IPS DF 6.9 (cell line): ENCODE data around the gene S1PR3.

Experiments
- DNase-seq: peaks from one replicate; pipeline ENCODE4 v3.0.0-alpha.2; 2013; ENCODE audit warnings: low read depth, low spot score
- H3K27ac ChIP-seq: one replicate; pipeline ENCODE4 v1.5.1; 2013; ENCODE audit warnings: low read length, control low read depth
- H3K27me3 ChIP-seq: 2 replicates; pipeline ENCODE4 v1.6.1; 2013; ENCODE audit warnings: mild to moderate bottlenecking, low read length; ENCODE audit not compliant: control insufficient read depth, insufficient read depth
- H3K36me3 ChIP-seq: 2 replicates; pipeline ENCODE4 v1.6.1; 2013; ENCODE audit warnings: low read length; ENCODE audit not compliant: control insufficient read depth, insufficient read depth
- H3K4me1 ChIP-seq: 2 replicates; pipeline ENCODE4 v1.6.1; 2013; ENCODE audit warnings: low read length; ENCODE audit not compliant: control insufficient read depth, insufficient read depth
- H3K4me3 ChIP-seq: 2 replicates; pipeline ENCODE4 v1.5.1; 2013; ENCODE audit warnings: mild to moderate bottlenecking, low read length
- H3K9me3 ChIP-seq: 2 replicates; pipeline ENCODE4 v1.6.1; 2013; ENCODE audit warnings: low read length, inconsistent platforms; ENCODE audit not compliant: control insufficient read depth, insufficient read depth
- WGBS: extraction: QIAGEN DNeasy Blood & Tissue Kit; methylation state at CpG from one replicate; pipeline ENCODE4 v1.1.7; 2013; ENCODE audit warnings: mixed read lengths, missing lambda C conversion rate; ENCODE audit not compliant: insufficient read length, insufficient coverage; 5-methylcytosine and 5-hydroxymethylcytosine counted together

S1PR3 gene

DNA sequence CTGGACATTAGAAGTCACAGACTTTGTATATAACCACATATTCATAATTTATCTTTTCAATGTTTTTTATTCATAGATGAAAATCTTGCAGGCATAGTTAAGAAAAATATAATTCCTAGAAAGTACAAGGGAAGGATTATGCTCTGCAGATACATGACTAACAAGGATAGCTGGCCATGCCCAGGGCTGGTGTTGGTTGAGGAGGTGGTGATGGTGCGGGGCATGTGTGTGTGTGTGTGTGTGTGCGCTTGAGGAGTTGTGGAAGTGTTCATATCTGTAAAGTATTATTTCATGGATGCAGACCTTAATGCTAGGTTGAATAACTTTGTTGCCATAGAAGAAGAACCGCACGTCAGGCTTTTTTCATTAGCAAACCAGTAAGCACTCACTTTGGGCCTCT is 1.3 kb downstream of the S1PR3 start:
- Histone ChIP-seq H3K27ac (no peak overlapping the region), H3K36me3 (no peaks in the 10 kb centered on the region), H3K27me3 (no peaks in the 10 kb centered on the region), H3K9me3 (no peaks in the 10 kb centered on the region), H3K4me1 (peaks cover 2% of the 10 kb centered on the region; the same call in 1 of the 2 replicates), H3K4me3 (no peak overlapping the region)
- no CpG with 5 or more reads among the region's 4 CpGs for WGBS
- DNase-seq, result no peak

DNA sequence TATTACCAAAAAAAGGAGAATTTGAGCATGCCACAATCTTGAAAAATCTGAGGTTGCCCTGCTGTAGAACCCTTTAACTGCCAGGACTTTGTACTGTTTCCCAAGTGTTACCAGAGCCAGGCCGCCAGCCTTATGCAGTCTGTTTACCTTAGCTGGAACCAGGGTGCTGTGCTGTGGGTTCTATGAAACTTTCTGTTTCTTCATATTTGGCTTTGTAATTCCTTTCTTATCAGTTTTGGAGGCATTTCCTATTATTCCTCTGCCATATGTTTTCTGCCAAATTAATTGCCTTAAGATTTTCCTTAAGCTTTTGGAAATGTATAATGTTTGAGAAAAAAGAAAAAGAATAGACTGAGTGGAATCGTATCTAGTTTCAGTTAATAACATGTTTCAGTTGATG is 2.1 kb downstream of the S1PR3 start:
- WGBS, result 100% methylated on average over 1 of the region's 2 CpGs
- H3K9me3 ChIP-seq, result no peaks in the 10 kb centered on the region
- H3K36me3 ChIP-seq, result no peaks in the 10 kb centered on the region
- H3K27me3 ChIP-seq, result no peaks in the 10 kb centered on the region
- H3K4me1 ChIP-seq, result peaks cover 2% of the 10 kb centered on the region; the same call in 1 of the 2 replicates
- no peak overlapping the region for H3K4me3 ChIP-seq
- no peak overlapping the region for H3K27ac ChIP-seq
- no peak for DNase-seq

GRCh38 chr9:88993871-88994460 is 2.7 kb downstream of the S1PR3 start:
- DNase-seq, result no peak
- Histone ChIP-seq H3K36me3 (no peaks in the 10 kb centered on the region), H3K27ac (no peak overlapping the region), H3K4me3 (no peak overlapping the region), H3K27me3 (no peaks in the 10 kb centered on the region), H3K9me3 (no peaks in the 10 kb centered on the region), H3K4me1 (peaks cover 2% of the 10 kb centered on the region; the same call in 1 of the 2 replicates)
- no CpG with 5 or more reads among the region's 14 CpGs for WGBS

GRCh38 chr9:88994469-88995199 is 3.4 kb downstream of the S1PR3 start:
- Histone ChIP-seq H3K9me3 (no peaks in the 10 kb centered on the region), H3K4me3 (no peak overlapping the region), H3K27ac (no peak overlapping the region), H3K4me1 (no peaks in the 10 kb centered on the region; the same call in 1 of the 2 replicates), H3K27me3 (no peaks in the 10 kb centered on the region), H3K36me3 (no peaks in the 10 kb centered on the region)
- no peak for DNase-seq
- no CpG with 5 or more reads among the region's 9 CpGs for WGBS

GRCh38 chr9:88995200-88995577 is 3.9 kb downstream of the S1PR3 start:
- Histone ChIP-seq H3K27ac (no peak overlapping the region), H3K27me3 (no peaks in the 10 kb centered on the region), H3K4me1 (no peaks in the 10 kb centered on the region), H3K9me3 (no peaks in the 10 kb centered on the region), H3K36me3 (no peaks in the 10 kb centered on the region), H3K4me3 (no peak overlapping the region)
- WGBS, result no CpG with 5 or more reads among the region's 6 CpGs
- DNase-seq, result no peak

- no peak overlapping the region for H3K4me3 ChIP-seq
- no peak overlapping the region for H3K27ac ChIP-seq
- H3K27me3 ChIP-seq, result no peaks in the 10 kb centered on the region
- H3K36me3 ChIP-seq, result no peaks in the 10 kb centered on the region
- no peaks in the 10 kb centered on the region for H3K9me3 ChIP-seq
- no CpG with 5 or more reads among the region's 6 CpGs for WGBS
- no peaks in the 10 kb centered on the region for H3K4me1 ChIP-seq
- no peak for DNase-seq
Measured at GRCh38 chr9:88995627-88996026, 4.4 kb downstream of the S1PR3 start.

DNA sequence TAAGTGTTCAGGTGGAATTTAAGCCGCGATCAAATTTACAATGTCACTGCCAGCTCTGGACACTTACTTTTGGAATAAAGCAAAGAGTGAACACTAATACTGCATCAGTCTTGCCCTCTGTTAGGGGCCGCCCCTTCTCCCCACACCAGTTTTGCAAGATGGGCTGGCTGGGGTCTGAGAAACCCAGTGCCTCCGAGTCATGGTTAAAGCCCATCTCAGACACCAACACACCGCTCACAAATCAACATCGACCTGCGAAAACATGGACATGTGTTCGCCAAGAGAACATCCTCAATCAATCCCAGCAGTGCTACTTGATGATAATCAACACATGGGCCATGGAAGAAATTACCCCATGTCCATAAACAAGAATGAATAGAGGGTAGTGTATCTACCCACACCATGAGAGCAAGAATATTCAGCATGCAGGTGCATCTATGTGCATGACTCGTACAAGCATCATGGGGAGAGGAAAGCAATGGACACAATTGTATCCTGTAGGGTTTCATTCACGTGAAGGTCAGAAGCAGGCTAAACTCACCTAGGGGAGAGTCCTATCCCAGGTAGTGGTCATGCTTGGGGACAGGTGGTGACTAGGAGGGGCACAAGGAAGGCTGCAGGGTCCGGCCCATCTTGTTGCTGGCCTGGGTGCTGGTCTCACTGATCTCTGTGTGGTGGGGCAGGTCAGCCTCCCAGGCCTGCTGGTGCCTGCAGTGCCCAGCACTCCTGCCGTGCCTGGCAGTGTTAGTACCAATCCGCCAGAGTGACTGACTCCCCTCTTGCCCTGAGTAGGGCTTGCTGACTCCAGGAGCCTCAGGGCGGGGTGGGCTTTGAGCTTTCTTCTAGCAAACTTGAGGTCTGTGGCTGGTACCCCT is 5.0 kb downstream of the S1PR3 start:
- no peak overlapping the region for H3K4me3 ChIP-seq
- no peak for DNase-seq
- WGBS, result no CpG with 5 or more reads among the region's 14 CpGs
- H3K27ac ChIP-seq, result no peak overlapping the region
- peaks cover 3% of the 10 kb centered on the region; the same call in 1 of the 2 replicates for H3K4me1 ChIP-seq
- no peaks in the 10 kb centered on the region for H3K36me3 ChIP-seq
- no peaks in the 10 kb centered on the region for H3K27me3 ChIP-seq
- H3K9me3 ChIP-seq, result no peaks in the 10 kb centered on the region

DNA sequence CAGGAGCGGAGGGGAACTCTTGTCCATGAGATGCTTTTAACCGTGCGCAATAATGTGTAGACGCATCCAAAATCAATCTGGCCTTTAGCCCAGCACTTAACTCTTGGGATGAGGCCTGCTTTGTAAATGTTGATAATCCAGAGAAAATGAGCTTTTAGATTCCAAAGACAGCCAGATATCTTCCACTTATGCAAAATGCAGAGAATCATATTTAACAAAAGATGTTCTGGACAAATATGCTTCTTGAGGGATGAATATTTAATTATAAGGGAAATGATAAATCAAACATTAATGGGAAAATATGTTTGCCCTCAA is 5.6 kb downstream of the S1PR3 start:
- no peak for DNase-seq
- H3K36me3 ChIP-seq, result no peaks in the 10 kb centered on the region
- H3K4me3 ChIP-seq, result no peak overlapping the region
- no peaks in the 10 kb centered on the region for H3K27me3 ChIP-seq
- H3K4me1 ChIP-seq, result peaks cover 3% of the 10 kb centered on the region; the same call in 1 of the 2 replicates
- no peak overlapping the region for H3K27ac ChIP-seq
- no peaks in the 10 kb centered on the region for H3K9me3 ChIP-seq
- WGBS, result no CpG with 5 or more reads among the region's 4 CpGs

DNA sequence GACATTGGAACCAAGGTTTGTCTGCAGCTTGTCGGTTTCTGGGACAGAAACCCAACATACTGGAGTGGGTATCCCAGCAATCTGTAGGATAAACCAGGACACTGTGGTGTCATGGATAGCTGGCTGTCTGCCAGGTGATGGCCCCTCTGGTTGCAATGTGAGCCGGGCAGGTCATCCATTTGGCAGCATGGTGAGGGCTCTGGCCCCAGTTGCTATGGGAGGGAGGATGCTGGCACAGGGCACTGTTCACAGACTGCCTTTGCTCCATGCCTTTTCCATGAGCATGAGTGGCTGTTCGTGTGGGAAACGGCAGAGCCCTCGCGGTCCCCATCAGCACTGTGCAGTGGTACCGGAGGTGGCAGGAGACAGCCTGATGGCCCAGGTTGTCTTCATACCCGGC is 6.4 kb downstream of the S1PR3 start:
- WGBS, result no CpG with 5 or more reads among the region's 8 CpGs
- H3K9me3 ChIP-seq, result no peaks in the 10 kb centered on the region
- no peak for DNase-seq
- H3K36me3 ChIP-seq, result no peaks in the 10 kb centered on the region
- no peak overlapping the region for H3K27ac ChIP-seq
- no peak overlapping the region for H3K4me3 ChIP-seq
- peaks cover 3% of the 10 kb centered on the region; the same call in 1 of the 2 replicates for H3K4me1 ChIP-seq
- H3K27me3 ChIP-seq, result no peaks in the 10 kb centered on the region

- no peaks in the 10 kb centered on the region for H3K36me3 ChIP-seq
- WGBS, result no CpG with 5 or more reads among the region's 2 CpGs
- DNase-seq, result no peak
- H3K27me3 ChIP-seq, result no peaks in the 10 kb centered on the region
- H3K9me3 ChIP-seq, result no peaks in the 10 kb centered on the region
- H3K4me3 ChIP-seq, result no peak overlapping the region
- peaks cover 3% of the 10 kb centered on the region; the same call in 1 of the 2 replicates for H3K4me1 ChIP-seq
- no peak overlapping the region for H3K27ac ChIP-seq
Measured at GRCh38 chr9:88998503-88998902, 7.2 kb downstream of the S1PR3 start.
